Measurements from ENCODE around the gene PLCG1. TPM values are rescaled to one million over a fixed set of nuclear protein-coding genes. Genes with fewer than 3 reads are reported as not detected.

The PLCG1 gene
- total and polyA plus RNA-seq, 4 donors = 2.0 to 30.4 (median 16.1) TPM

DNA sequence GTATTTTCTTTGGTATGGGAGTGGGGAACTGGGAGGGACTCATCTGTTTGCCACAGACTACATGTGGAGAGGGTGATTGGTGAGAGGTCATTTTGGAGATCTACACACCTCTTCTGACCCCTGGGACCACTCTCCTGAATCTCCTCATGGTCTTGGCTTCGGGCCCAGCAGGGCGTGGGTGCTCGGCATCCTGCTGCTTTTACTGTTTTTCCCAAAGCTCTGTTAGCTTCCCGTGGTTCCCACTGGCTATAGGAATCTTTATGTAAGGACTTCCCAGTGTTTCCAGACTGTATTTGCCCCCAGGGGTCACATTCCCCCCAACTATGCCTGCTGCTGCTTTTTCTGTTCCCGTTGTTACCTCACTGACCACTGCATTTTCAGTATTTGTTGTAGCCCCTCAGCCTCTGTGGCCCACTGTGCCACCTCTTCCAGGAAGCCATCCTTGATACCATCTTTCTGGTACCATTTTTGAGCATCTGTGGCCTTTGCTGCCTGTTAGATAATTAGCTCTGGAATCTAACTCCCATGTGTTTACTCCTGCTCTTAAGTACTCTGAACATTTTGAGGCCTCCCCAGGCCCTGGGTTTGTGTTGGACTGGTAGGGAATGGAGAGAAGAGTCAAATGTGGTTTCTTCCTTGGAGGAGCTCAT is 14.9 kb downstream of the PLCG1 start:
- WGBS = 69% methylated on average over 5 of the region's 5 CpGs
- Histone ChIP-seq H3K27me3 (ENCODE audit: control insufficient read depth in 4 of 4, insufficient read depth in 4 of 4, low read length in 3 of 4) (no peaks in the 10 kb centered on the region), H3K4me1 (ENCODE audit: control insufficient read depth in 4 of 4, insufficient read depth in 4 of 4, low read length in 3 of 4) (peaks cover 0 to 8% (median 1%) of the 10 kb centered on the region in 4 donors), H3K36me3 (ENCODE audit: control insufficient read depth in 4 of 4, insufficient read depth in 3 of 4, low read depth in 1 of 4, low read length in 3 of 4) (no peaks in the 10 kb centered on the region), H3K9ac (ENCODE audit: low read depth in 1 of 2, low read length in 2 of 2) (no peak overlapping the region), H3K4me3 (ENCODE audit: low read depth in 1 of 3, low read length in 3 of 3) (no peak overlapping the region), H3K27ac (ENCODE audit: low read depth in 1 of 2, low read length in 2 of 2) (no peak overlapping the region), H3K9me3 (ENCODE audit: control insufficient read depth in 4 of 4, low read length in 3 of 4) (no peaks in the 10 kb centered on the region)
- TF ChIP-seq, protein P1, sequence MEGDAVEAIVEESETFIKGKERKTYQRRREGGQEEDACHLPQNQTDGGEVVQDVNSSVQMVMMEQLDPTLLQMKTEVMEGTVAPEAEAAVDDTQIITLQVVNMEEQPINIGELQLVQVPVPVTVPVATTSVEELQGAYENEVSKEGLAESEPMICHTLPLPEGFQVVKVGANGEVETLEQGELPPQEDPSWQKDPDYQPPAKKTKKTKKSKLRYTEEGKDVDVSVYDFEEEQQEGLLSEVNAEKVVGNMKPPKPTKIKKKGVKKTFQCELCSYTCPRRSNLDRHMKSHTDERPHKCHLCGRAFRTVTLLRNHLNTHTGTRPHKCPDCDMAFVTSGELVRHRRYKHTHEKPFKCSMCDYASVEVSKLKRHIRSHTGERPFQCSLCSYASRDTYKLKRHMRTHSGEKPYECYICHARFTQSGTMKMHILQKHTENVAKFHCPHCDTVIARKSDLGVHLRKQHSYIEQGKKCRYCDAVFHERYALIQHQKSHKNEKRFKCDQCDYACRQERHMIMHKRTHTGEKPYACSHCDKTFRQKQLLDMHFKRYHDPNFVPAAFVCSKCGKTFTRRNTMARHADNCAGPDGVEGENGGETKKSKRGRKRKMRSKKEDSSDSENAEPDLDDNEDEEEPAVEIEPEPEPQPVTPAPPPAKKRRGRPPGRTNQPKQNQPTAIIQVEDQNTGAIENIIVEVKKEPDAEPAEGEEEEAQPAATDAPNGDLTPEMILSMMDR (IDR thresholded peaks at IDR 0.05; ENCODE audit: low read depth, low read length, missing input control) = no peak
- TF ChIP-seq EGR1 (IDR thresholded peaks at IDR 0.05; ENCODE audit: low read depth in 2 of 2) = no peak
- TF ChIP-seq, protein P2, sequence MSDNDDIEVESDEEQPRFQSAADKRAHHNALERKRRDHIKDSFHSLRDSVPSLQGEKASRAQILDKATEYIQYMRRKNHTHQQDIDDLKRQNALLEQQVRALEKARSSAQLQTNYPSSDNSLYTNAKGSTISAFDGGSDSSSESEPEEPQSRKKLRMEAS (IDR thresholded peaks at IDR 0.05) = no peak
- no peak for DNase-seq (ENCODE audit: low spot score)

DNA sequence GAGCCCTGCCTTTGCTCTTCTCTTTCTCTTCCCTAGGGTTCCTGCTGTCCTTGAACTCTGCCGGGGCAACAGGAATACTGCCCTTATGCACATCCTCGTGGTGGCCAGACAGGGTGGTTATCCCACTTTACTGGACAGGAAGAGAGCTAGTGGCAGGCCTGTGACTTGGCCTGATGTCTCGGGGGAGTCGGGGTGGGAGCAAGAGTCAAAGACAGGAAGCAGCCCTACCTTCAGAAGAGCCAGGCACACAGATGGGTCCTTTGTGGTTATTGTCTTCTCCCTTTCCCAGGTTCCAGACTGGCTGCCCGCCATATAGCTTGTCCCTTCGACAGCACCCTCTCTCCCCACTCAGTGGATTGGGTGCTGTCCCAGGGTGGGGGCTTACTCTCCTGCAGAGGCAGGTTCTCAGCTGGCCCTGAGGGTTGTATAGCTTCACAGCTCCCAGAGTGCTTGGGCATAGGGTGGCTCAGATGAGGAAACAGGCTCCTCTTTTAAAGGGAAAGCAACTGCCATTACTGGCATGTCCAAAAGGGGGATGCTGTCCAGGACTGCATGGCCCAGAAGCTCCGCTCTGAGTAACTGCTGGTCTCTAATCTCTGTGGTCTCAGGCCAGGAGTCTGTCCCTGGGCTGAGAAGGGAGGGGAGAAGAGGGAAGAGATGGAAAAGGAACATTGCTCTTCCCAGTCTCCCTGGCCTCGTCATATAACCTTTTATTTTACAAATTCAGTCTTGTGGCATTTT is 17.3 kb downstream of the PLCG1 start:
- Histone ChIP-seq H3K9me3 (ENCODE audit: control insufficient read depth in 4 of 4, low read length in 3 of 4) (no peaks in the 10 kb centered on the region), H3K9ac (ENCODE audit: low read depth in 1 of 2, low read length in 2 of 2) (no peak overlapping the region), H3K4me1 (ENCODE audit: control insufficient read depth in 4 of 4, insufficient read depth in 4 of 4, low read length in 3 of 4) (peaks cover 0 to 8% (median 1%) of the 10 kb centered on the region in 4 donors), H3K4me3 (ENCODE audit: low read depth in 1 of 3, low read length in 3 of 3) (no peak overlapping the region), H3K27me3 (ENCODE audit: control insufficient read depth in 4 of 4, insufficient read depth in 4 of 4, low read length in 3 of 4) (no peaks in the 10 kb centered on the region), H3K36me3 (ENCODE audit: control insufficient read depth in 4 of 4, insufficient read depth in 3 of 4, low read depth in 1 of 4, low read length in 3 of 4) (no peaks in the 10 kb centered on the region), H3K27ac (ENCODE audit: low read depth in 1 of 2, low read length in 2 of 2) (no peak overlapping the region)
- DNase-seq (ENCODE audit: low spot score) = no peak
- TF ChIP-seq RAD21 (IDR thresholded peaks at IDR 0.05) (peak in 1 of 2 donors; percentile 13), FOXA2 (IDR thresholded peaks at IDR 0.05) (no peak), NR2F2 (IDR thresholded peaks at IDR 0.05) (peak; percentile 28)
- 75% methylated on average over 8 of the region's 8 CpGs for WGBS

DNA sequence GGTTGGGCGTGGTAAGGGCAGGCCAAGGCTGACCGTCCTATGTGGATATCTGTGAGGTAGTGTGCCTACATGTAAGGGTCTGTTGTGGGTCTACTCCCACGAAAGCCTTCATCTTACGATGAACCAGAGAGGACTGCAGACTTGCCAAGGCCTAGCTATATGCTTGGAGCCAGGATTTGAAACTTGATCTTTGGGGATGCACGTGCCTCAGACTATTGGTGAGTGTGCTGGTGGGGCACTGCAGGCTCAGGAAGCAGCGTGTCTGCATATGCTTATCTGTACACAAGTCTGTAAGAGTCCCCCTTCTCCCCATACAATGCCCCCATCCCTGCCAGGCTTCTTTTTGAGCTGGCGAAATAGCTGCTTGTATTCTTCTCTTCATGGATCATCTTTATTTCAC is 17.9 kb downstream of the PLCG1 start:
- H3K4me3 ChIP-seq (ENCODE audit: low read depth in 1 of 3, low read length in 3 of 3) = no peak overlapping the region
- no peaks in the 10 kb centered on the region for H3K9me3 ChIP-seq (ENCODE audit: control insufficient read depth in 4 of 4, low read length in 3 of 4)
- H3K9ac ChIP-seq (ENCODE audit: low read depth in 1 of 2, low read length in 2 of 2) = no peak overlapping the region
- H3K36me3 ChIP-seq (ENCODE audit: control insufficient read depth in 4 of 4, insufficient read depth in 3 of 4, low read depth in 1 of 4, low read length in 3 of 4) = peaks cover 0 to 2% (median 0%) of the 10 kb centered on the region in 4 donors
- TF ChIP-seq, protein P3, sequence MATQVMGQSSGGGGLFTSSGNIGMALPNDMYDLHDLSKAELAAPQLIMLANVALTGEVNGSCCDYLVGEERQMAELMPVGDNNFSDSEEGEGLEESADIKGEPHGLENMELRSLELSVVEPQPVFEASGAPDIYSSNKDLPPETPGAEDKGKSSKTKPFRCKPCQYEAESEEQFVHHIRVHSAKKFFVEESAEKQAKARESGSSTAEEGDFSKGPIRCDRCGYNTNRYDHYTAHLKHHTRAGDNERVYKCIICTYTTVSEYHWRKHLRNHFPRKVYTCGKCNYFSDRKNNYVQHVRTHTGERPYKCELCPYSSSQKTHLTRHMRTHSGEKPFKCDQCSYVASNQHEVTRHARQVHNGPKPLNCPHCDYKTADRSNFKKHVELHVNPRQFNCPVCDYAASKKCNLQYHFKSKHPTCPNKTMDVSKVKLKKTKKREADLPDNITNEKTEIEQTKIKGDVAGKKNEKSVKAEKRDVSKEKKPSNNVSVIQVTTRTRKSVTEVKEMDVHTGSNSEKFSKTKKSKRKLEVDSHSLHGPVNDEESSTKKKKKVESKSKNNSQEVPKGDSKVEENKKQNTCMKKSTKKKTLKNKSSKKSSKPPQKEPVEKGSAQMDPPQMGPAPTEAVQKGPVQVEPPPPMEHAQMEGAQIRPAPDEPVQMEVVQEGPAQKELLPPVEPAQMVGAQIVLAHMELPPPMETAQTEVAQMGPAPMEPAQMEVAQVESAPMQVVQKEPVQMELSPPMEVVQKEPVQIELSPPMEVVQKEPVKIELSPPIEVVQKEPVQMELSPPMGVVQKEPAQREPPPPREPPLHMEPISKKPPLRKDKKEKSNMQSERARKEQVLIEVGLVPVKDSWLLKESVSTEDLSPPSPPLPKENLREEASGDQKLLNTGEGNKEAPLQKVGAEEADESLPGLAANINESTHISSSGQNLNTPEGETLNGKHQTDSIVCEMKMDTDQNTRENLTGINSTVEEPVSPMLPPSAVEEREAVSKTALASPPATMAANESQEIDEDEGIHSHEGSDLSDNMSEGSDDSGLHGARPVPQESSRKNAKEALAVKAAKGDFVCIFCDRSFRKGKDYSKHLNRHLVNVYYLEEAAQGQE (IDR thresholded peaks at IDR 0.05) = no peak
- TF ChIP-seq NR2F2 (IDR thresholded peaks at IDR 0.05) = no peak
- TF ChIP-seq RXRA (IDR thresholded peaks at IDR 0.05) = no peak
- TF ChIP-seq FOXA2 (IDR thresholded peaks at IDR 0.05) = no peak
- TF ChIP-seq YY1 (IDR thresholded peaks at IDR 0.05) = no peak
- TF ChIP-seq, protein P4, sequence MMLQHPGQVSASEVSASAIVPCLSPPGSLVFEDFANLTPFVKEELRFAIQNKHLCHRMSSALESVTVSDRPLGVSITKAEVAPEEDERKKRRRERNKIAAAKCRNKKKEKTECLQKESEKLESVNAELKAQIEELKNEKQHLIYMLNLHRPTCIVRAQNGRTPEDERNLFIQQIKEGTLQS (IDR thresholded peaks at IDR 0.05) = no peak
- TF ChIP-seq SP1 (IDR thresholded peaks at IDR 0.05) = no peak
- no peak for TF ChIP-seq FOXA1 (IDR thresholded peaks at IDR 0.05)
- TF ChIP-seq EGR1 (IDR thresholded peaks at IDR 0.05; ENCODE audit: low read depth in 2 of 2) = no peak
- TF ChIP-seq, protein P1 (IDR thresholded peaks at IDR 0.05; ENCODE audit: low read depth, low read length, missing input control) = no peak
- no peak for DNase-seq (ENCODE audit: low spot score)
- peaks cover 0 to 8% (median 1%) of the 10 kb centered on the region in 4 donors for H3K4me1 ChIP-seq (ENCODE audit: control insufficient read depth in 4 of 4, insufficient read depth in 4 of 4, low read length in 3 of 4)
- 91% methylated on average over 7 of the region's 7 CpGs for WGBS
- no peaks in the 10 kb centered on the region for H3K27me3 ChIP-seq (ENCODE audit: control insufficient read depth in 4 of 4, insufficient read depth in 4 of 4, low read length in 3 of 4)
- H3K27ac ChIP-seq (ENCODE audit: low read depth in 1 of 2, low read length in 2 of 2) = no peak overlapping the region

Data from liver (tissue), 9 donors.